GM18519 (cell line): ENCODE data around the gene ETNK2.

Source experiments
- ATAC-seq: cut with Tn5 transposase; IDR thresholded peaks from one replicate; pipeline ENCODE4 v1.9.1; 2021; ENCODE audit warnings: mild to moderate bottlenecking, moderate library complexity; ENCODE audit not compliant: unreplicated experiment, low FRiP score

Gene ETNK2

GRCh38 chr1:204178487-204179281 is 26.8 kb upstream of the ETNK2 start:
- ATAC-seq = no peak

- no peak for ATAC-seq
These were observed 25.3 kb upstream of the ETNK2 start for GRCh38 chr1:204177133-204177532.

GRCh38 chr1:204176049-204176448 is 24.2 kb upstream of the ETNK2 start:
- ATAC-seq = no peak

- no peak for ATAC-seq
These were observed 23.1 kb upstream of the ETNK2 start for GRCh38 chr1:204174958-204175357.

GRCh38 chr1:204172404-204173029 is 20.7 kb upstream of the ETNK2 start:
- no peak for ATAC-seq

GRCh38 chr1:204171751-204172178 is 19.9 kb upstream of the ETNK2 start:
- ATAC-seq = no peak

GRCh38 chr1:204170494-204171155 is 18.8 kb upstream of the ETNK2 start:
- no peak for ATAC-seq

GRCh38 chr1:204169858-204170257 is 18.0 kb upstream of the ETNK2 start:
- no peak for ATAC-seq

GRCh38 chr1:204167730-204168129 is 15.9 kb upstream of the ETNK2 start:
- no peak for ATAC-seq

GRCh38 chr1:204166219-204166618 is 14.4 kb upstream of the ETNK2 start, which contains the start of gene REN:
Gene REN, minus strand, starts transcription at chr1:204166337. Its CDS starts 44 bp downstream, at chr1:204166293.
- ATAC-seq = no peak

GRCh38 chr1:204162494-204163074 is 10.7 kb upstream of the ETNK2 start:
- ATAC-seq = no peak

GRCh38 chr1:204161609-204162493 is 10.0 kb upstream of the ETNK2 start:
- no peak for ATAC-seq

GRCh38 chr1:204157962-204158361 is 6.1 kb upstream of the ETNK2 start:
- ATAC-seq = no peak

- no peak for ATAC-seq
These were observed 4.0 kb upstream of the ETNK2 start for GRCh38 chr1:204155881-204156280.

- ATAC-seq = no peak
These were observed 2.9 kb upstream of the ETNK2 start for GRCh38 chr1:204154568-204155255.

- ATAC-seq = no peak
These were observed 1.8 kb upstream of the ETNK2 start for GRCh38 chr1:204153667-204154066.

GRCh38 chr1:204152310-204153044 is 633 bp upstream of the ETNK2 start:
- no peak for ATAC-seq

- ATAC-seq = no peak
These were observed 917 bp downstream of the ETNK2 start for GRCh38 chr1:204150702-204151551.
